ENCODE data around the gene PIGW.

The PIGW gene

DNA sequence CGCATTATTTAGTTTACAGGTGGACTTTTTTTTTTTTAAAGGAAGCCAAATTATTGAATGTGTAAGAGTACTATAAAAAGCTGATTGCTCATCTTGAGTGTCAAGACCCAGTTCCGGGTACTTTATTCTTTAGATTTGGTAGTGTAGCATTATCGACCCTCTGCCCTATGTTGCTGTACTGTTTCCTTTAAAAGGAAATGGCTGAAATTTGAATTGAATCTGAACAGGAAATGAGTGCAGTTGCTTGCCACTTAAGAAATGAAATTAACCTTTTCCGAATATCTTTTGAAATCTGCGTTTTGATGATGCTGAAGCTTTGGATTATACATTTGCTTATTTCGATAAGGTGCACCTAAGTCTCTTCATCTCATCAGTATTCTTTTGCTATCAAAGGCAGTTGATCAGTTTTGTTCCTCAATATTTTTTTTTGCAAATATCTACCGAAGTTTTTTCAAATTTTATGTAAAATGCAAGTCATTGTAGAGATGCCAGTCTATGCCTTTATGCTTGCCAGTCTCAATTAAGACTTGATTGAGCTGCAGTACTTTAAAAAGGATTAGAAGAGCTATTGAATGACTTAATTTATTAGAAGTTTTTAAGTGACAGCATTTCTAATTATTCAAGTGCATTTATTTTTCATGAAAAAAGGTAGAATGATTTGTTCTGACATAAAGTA lies 11.8 kb downstream of the PIGW start:
- DNase-seq: no peak

DNA sequence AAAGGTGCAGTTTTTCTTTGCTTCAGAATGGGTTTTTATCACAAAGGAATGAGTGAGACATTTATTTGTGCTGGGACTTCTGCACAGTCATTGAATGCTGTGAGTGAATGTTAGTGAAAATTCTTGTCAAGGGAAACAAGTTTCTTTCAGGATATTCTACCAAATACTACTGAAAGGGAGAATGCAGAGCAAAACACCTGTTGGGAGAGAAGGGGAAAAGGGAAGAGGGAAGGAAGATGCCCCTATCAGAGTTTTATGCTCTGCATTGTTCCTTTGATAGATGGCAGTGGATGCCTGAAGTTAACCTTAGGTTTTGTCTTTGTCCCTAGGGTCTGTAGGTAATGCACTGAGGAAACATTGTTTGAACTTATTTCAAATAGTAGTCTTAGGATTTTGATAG lies 13.0 kb downstream of the PIGW start:
- DNase-seq: no peak

DNA sequence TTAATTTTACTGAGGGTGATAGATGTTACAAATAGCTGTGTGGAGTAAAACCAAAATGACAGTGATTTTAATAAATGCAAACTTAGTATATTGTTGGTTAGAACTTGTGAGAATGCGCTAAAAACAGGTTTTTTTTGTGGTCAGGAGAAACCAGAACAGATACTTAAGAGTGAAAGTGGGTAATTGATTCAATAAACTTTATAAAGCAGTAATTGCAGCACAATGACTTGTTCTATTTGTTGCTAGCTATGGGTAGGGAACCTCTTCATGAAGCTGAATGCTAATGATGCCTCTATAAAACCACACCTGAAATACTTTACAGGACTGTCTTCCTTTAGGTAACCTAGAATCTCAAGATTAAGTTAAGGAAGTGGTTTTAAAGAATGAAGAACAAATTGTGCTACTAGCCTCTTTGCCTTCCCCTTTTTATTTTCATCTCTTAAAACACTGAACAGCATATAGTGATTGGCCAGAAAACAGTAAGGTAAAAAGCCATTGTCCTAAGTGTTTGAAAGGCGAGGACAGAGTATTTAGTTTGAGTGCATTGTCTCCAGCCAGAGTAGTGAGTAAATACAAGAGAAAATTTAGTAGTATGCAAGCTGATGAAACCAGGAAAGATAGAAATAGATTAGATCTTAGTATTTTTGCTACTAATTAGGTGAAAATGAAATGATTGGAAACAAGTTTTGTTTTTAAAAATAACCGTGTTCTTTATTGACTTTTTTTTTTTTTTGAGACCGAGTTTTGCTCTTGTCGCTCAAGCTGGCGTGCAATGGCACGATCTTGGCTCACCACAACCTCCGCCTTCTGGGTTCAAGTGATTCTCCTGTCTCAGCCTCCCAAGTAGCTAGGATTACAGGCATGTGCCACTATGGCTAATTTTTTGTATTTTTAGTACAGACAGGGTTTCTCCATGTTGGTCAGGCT lies 16.0 kb downstream of the PIGW start:
- DNase-seq: no peak

DNA sequence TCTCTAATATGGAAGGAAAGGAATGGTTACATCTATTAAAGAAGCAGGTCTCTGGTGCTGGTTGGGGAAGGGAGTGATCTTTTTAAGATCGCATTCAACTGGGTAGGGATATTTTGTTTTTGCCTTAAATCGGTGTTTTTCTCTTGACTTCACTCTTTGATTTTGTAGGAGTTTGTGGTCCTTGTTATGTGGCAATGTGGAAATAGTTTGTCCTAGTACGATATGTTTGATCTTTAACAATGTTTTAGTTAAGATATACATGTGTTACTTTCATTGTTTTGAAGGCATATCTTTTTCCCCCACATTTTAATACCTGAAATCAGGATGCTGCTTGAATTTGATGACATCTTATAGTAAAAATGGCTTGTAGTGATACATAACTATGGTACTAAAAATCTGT lies 18.7 kb downstream of the PIGW start:
- no peak for DNase-seq

DNA sequence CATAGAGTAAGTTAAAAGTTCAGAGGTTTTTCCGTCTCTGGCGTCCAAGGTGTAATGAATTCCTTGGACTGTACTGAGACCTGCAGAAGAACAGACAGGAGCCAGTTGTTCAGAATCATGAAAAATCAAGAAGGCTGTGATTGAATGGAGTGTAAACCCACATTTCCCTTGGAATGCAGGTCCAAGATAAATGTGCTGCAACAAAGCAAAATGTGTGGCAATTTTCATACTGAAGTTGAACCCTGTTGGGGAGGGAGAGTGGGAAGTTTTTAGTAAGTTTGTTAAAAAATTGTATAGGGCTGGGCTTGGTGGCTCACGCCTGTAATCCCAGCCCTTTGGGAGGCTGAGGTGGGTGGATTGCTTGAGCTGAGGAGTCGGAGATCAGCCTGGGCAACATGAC lies 31.3 kb downstream of the PIGW start:
- no peak for DNase-seq

DNA sequence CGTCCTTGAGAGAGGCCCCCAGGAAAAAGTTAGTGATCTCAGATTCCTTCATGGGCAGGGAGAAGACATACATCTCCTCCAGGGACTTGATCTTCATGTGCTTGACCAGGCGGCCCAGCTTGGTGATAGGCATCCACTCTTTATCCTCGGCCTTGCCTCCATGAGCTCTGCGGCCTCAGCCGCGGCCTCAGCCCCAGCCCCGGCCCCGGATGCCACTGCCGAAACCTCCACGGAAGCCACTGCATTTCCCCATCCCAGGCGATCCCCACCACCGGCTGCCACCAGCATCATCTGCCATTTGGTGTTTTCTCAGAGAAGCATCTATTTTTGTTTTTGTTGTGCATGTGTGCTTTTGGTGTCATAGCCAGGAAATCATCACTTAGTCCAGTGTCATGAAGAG lies 40.2 kb downstream of the PIGW start:
- no peak for DNase-seq

DNA sequence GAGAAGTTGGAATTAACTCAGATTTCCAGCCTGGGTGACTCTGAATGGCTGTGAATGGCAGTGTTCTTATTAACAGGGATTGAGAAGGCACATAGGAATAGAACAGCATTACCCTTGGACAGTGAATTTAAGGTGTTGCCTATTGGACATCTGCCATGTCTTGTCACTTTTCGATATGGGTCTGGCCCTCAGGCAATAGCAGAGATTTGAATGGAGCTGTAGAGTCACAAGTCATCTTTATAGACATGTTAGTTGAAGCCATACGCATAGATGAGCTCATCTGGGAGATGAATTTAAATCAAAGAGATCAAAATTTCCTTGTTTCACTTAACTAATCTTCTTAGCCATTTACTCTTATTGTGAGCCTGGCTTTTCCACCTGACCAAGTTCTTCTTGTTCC lies 42.0 kb downstream of the PIGW start:
- no peak for DNase-seq

DNA sequence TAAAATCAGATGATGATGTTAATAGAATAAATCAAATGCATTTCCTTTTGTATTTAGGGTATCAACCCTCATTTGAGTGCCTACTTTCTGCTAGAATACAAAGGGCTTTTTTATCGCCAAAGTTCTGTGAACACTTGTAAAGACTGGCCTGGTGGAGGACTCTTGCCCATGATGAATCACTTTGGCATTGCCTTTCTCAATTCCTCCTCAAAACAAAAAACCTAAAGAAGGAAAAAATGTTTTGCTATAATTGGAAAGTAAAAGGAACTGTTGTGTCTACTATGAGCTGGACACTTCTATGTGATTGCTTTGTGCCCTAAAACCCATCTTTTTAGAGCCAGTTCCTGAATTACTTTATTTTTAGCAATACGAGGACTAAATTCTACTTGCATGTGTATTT lies 43.9 kb downstream of the PIGW start:
- DNase-seq: no peak

DNA sequence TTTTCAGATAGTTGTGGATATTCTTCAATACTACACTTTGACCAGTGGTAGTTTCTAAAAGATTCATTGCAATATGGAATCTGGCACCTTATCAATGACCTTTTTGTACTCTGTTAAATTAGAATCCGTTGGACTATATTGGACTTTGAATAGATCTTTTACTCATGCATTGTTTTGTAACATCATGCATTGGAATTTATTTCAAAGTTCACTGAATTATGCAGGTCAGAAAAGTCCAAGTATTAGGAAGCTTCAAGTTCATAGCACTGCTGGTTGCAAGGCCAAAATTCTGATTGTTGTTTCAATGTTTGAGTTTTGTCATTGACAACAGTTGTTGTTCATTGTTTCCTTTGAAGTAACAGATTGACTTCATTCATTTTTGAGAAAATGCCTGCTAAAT lies 49.0 kb downstream of the PIGW start:
- DNase-seq: no peak

DNA sequence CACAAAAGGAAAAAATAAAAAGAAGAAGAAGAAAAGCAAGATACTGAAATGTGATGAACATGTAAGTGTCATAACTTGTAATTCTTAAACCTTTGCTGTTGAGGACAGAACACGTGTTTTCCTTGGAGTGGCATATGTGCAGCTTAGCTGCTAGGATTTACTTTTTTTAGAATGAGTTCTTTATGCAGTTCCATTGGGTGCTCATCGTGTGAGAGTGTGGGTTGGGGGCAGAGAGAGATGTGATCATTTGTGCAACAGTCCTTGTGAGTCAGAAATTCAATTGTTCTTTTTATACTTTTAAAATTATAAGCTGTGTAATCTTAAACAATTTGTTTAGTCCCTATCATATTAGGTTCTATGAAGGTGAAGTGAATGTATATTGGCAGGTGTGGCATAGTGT lies 51.4 kb downstream of the PIGW start:
- no peak for DNase-seq

All from right forelimb (tissue), 1 donor.